Measurements from ENCODE around the gene VASH1.

Gene VASH1

GRCh38 chr14:76781648-76782051, 20.4 kb downstream of the VASH1 start:
- H3K4me2 ChIP-seq (ENCODE audit: insufficient read depth, low read length, poor library complexity, severe bottlenecking) = no peak overlapping the region
- H3K18ac ChIP-seq (ENCODE audit: low read length) = no peak overlapping the region
- H2AK5ac ChIP-seq (ENCODE audit: low read depth, low read length) = no peak overlapping the region
- H3K27me3 ChIP-seq (ENCODE audit: control insufficient read depth in 3 of 3, insufficient read depth in 3 of 3, low read depth in 1 of 3, low read length in 3 of 3) = no peaks in the 10 kb centered on the region
- H3K4ac ChIP-seq (ENCODE audit: low read length) = no peak overlapping the region
- peaks cover 22 to 88% of the 10 kb centered on the region in 2 donors for H3K36me3 ChIP-seq (replicated peaks in 1 of 2; ENCODE audit: control insufficient read depth in 2 of 2, insufficient read depth in 2 of 2, low read length in 2 of 2)
- H4K8ac ChIP-seq (ENCODE audit: low read depth, low read length) = no peak overlapping the region
- H3K79me1 ChIP-seq (ENCODE audit: low read depth, low read length) = no peaks in the 10 kb centered on the region
- H2BK12ac ChIP-seq (ENCODE audit: low read length) = no peak overlapping the region
- no peak overlapping the region for H4K91ac ChIP-seq (ENCODE audit: low read depth, low read length, poor library complexity)
- no peak overlapping the region for H2BK5ac ChIP-seq (ENCODE audit: low read length)
- no peak overlapping the region for H2BK120ac ChIP-seq (ENCODE audit: low read depth, low read length)
- H3K14ac ChIP-seq (ENCODE audit: low read length) = no peak overlapping the region
- no peak overlapping the region for H3K23ac ChIP-seq (ENCODE audit: low read depth, low read length, poor library complexity)
- H3K9me3 ChIP-seq (replicated peaks in 1 of 2; ENCODE audit: control insufficient read depth in 2 of 2, insufficient read depth in 1 of 2, low read depth in 1 of 2, low read length in 2 of 2) = no peaks in the 10 kb centered on the region
- H3K9ac ChIP-seq (ENCODE audit: low read depth, low read length, poor library complexity) = no peak overlapping the region
- no peak overlapping the region for H3K4me3 ChIP-seq (ENCODE audit: low read length in 2 of 2)
- no peak for DNase-seq (ENCODE audit: low spot score)
- no peak overlapping the region for H2BK15ac ChIP-seq (ENCODE audit: low read length)
- H3K27ac ChIP-seq (replicated peaks; ENCODE audit: low read length) = no peak overlapping the region
- peaks cover 0 to 2% of the 10 kb centered on the region in 2 donors for H3K4me1 ChIP-seq (ENCODE audit: control insufficient read depth in 2 of 2, insufficient read depth in 1 of 2, low read depth in 1 of 2, low read length in 2 of 2)
- H2AFZ ChIP-seq (ENCODE audit: low read length) = no peak overlapping the region
- WGBS, 2 donors (ENCODE audit: extremely low coverage in 2 of 2, insufficient read length in 2 of 2, insufficient replicate concordance in 1 of 2) = no CpG with 5 or more reads among the region's 2 CpGs

- Histone ChIP-seq H4K91ac (ENCODE audit: low read depth, low read length, poor library complexity) (no peak overlapping the region), H3K4me3 (ENCODE audit: low read length in 2 of 2) (no peak overlapping the region), H3K27ac (replicated peaks; ENCODE audit: low read length) (no peak overlapping the region), H2BK120ac (ENCODE audit: low read depth, low read length) (no peak overlapping the region), H2AK5ac (ENCODE audit: low read depth, low read length) (no peak overlapping the region), H2BK12ac (ENCODE audit: low read length) (no peak overlapping the region), H3K4ac (ENCODE audit: low read length) (no peak overlapping the region), H3K9ac (ENCODE audit: low read depth, low read length, poor library complexity) (no peak overlapping the region), H3K4me1 (ENCODE audit: control insufficient read depth in 2 of 2, insufficient read depth in 1 of 2, low read depth in 1 of 2, low read length in 2 of 2) (peaks cover 0 to 2% of the 10 kb centered on the region in 2 donors), H3K14ac (ENCODE audit: low read length) (no peak overlapping the region), H3K4me2 (ENCODE audit: insufficient read depth, low read length, poor library complexity, severe bottlenecking) (no peak overlapping the region), H2BK5ac (ENCODE audit: low read length) (no peak overlapping the region), H2AFZ (ENCODE audit: low read length) (no peak overlapping the region), H3K27me3 (ENCODE audit: control insufficient read depth in 3 of 3, insufficient read depth in 3 of 3, low read depth in 1 of 3, low read length in 3 of 3) (no peaks in the 10 kb centered on the region), H3K79me1 (ENCODE audit: low read depth, low read length) (no peaks in the 10 kb centered on the region), H3K9me3 (replicated peaks in 1 of 2; ENCODE audit: control insufficient read depth in 2 of 2, insufficient read depth in 1 of 2, low read depth in 1 of 2, low read length in 2 of 2) (no peaks in the 10 kb centered on the region), H3K36me3 (replicated peaks in 1 of 2; ENCODE audit: control insufficient read depth in 2 of 2, insufficient read depth in 2 of 2, low read length in 2 of 2) (peaks cover 23 to 88% of the 10 kb centered on the region in 2 donors), H3K23ac (ENCODE audit: low read depth, low read length, poor library complexity) (no peak overlapping the region), H2BK15ac (ENCODE audit: low read length) (no peak overlapping the region), H4K8ac (ENCODE audit: low read depth, low read length) (no peak overlapping the region), H3K18ac (ENCODE audit: low read length) (no peak overlapping the region)
- no CpG with 5 or more reads among the region's 10 CpGs for WGBS, 2 donors (ENCODE audit: extremely low coverage in 2 of 2, insufficient read length in 2 of 2, insufficient replicate concordance in 1 of 2)
- no peak for DNase-seq (ENCODE audit: low spot score)
Observed at GRCh38 chr14:76782115-76782884, 21.0 kb downstream of the VASH1 start.

GRCh38 chr14:76782885-76783566, 21.8 kb downstream of the VASH1 start:
- Histone ChIP-seq H3K4me2 (ENCODE audit: insufficient read depth, low read length, poor library complexity, severe bottlenecking) (no peak overlapping the region), H3K9me3 (replicated peaks in 1 of 2; ENCODE audit: control insufficient read depth in 2 of 2, insufficient read depth in 1 of 2, low read depth in 1 of 2, low read length in 2 of 2) (no peaks in the 10 kb centered on the region), H3K9ac (ENCODE audit: low read depth, low read length, poor library complexity) (no peak overlapping the region), H4K91ac (ENCODE audit: low read depth, low read length, poor library complexity) (no peak overlapping the region), H3K18ac (ENCODE audit: low read length) (no peak overlapping the region), H3K27me3 (ENCODE audit: control insufficient read depth in 3 of 3, insufficient read depth in 3 of 3, low read depth in 1 of 3, low read length in 3 of 3) (no peaks in the 10 kb centered on the region), H3K4me1 (ENCODE audit: control insufficient read depth in 2 of 2, insufficient read depth in 1 of 2, low read depth in 1 of 2, low read length in 2 of 2) (peaks cover 0 to 2% of the 10 kb centered on the region in 2 donors), H3K4ac (ENCODE audit: low read length) (no peak overlapping the region), H3K27ac (replicated peaks; ENCODE audit: low read length) (no peak overlapping the region), H3K14ac (ENCODE audit: low read length) (no peak overlapping the region), H2AK5ac (ENCODE audit: low read depth, low read length) (no peak overlapping the region), H3K4me3 (ENCODE audit: low read length in 2 of 2) (no peak overlapping the region), H3K23ac (ENCODE audit: low read depth, low read length, poor library complexity) (no peak overlapping the region), H3K36me3 (replicated peaks in 1 of 2; ENCODE audit: control insufficient read depth in 2 of 2, insufficient read depth in 2 of 2, low read length in 2 of 2) (peaks cover 26 to 88% of the 10 kb centered on the region in 2 donors), H4K8ac (ENCODE audit: low read depth, low read length) (no peak overlapping the region), H2BK15ac (ENCODE audit: low read length) (no peak overlapping the region), H2BK120ac (ENCODE audit: low read depth, low read length) (no peak overlapping the region), H2BK5ac (ENCODE audit: low read length) (no peak overlapping the region), H3K79me1 (ENCODE audit: low read depth, low read length) (no peaks in the 10 kb centered on the region), H2AFZ (ENCODE audit: low read length) (no peak overlapping the region), H2BK12ac (ENCODE audit: low read length) (no peak overlapping the region)
- WGBS, 2 donors (ENCODE audit: extremely low coverage in 2 of 2, insufficient read length in 2 of 2, insufficient replicate concordance in 1 of 2) = no CpG with 5 or more reads among the region's 9 CpGs
- no peak for DNase-seq (ENCODE audit: low spot score)

- no peak overlapping the region for H2BK12ac ChIP-seq (ENCODE audit: low read length)
- H3K27ac ChIP-seq (replicated peaks; ENCODE audit: low read length) = no peak overlapping the region
- H3K36me3 ChIP-seq (replicated peaks in 1 of 2; ENCODE audit: control insufficient read depth in 2 of 2, insufficient read depth in 2 of 2, low read length in 2 of 2) = peaks cover 35 to 88% of the 10 kb centered on the region in 2 donors
- no peaks in the 10 kb centered on the region for H3K79me1 ChIP-seq (ENCODE audit: low read depth, low read length)
- no peak overlapping the region for H2BK15ac ChIP-seq (ENCODE audit: low read length)
- no peak overlapping the region for H2BK120ac ChIP-seq (ENCODE audit: low read depth, low read length)
- no peak overlapping the region for H3K4ac ChIP-seq (ENCODE audit: low read length)
- no peak overlapping the region for H2AFZ ChIP-seq (ENCODE audit: low read length)
- H2BK5ac ChIP-seq (ENCODE audit: low read length) = no peak overlapping the region
- peaks cover 0 to 2% of the 10 kb centered on the region in 2 donors for H3K4me1 ChIP-seq (ENCODE audit: control insufficient read depth in 2 of 2, insufficient read depth in 1 of 2, low read depth in 1 of 2, low read length in 2 of 2)
- WGBS, 2 donors (ENCODE audit: extremely low coverage in 2 of 2, insufficient read length in 2 of 2, insufficient replicate concordance in 1 of 2) = no CpG with 5 or more reads among the region's 6 CpGs
- DNase-seq (ENCODE audit: low spot score) = no peak
- no peak overlapping the region for H3K9ac ChIP-seq (ENCODE audit: low read depth, low read length, poor library complexity)
- no peak overlapping the region for H4K91ac ChIP-seq (ENCODE audit: low read depth, low read length, poor library complexity)
- no peak overlapping the region for H4K8ac ChIP-seq (ENCODE audit: low read depth, low read length)
- no peak overlapping the region for H3K14ac ChIP-seq (ENCODE audit: low read length)
- peak overlapping the region; percentile 40 for H2AK5ac ChIP-seq (ENCODE audit: low read depth, low read length)
- H3K27me3 ChIP-seq (ENCODE audit: control insufficient read depth in 3 of 3, insufficient read depth in 3 of 3, low read depth in 1 of 3, low read length in 3 of 3) = no peaks in the 10 kb centered on the region
- H3K9me3 ChIP-seq (replicated peaks in 1 of 2; ENCODE audit: control insufficient read depth in 2 of 2, insufficient read depth in 1 of 2, low read depth in 1 of 2, low read length in 2 of 2) = no peaks in the 10 kb centered on the region
- H3K23ac ChIP-seq (ENCODE audit: low read depth, low read length, poor library complexity) = no peak overlapping the region
- no peak overlapping the region for H3K4me2 ChIP-seq (ENCODE audit: insufficient read depth, low read length, poor library complexity, severe bottlenecking)
- peak overlapping the region; percentile 34 for H3K18ac ChIP-seq (ENCODE audit: low read length)
- no peak overlapping the region for H3K4me3 ChIP-seq (ENCODE audit: low read length in 2 of 2)
Observed at GRCh38 chr14:76784266-76784874, 23.1 kb downstream of the VASH1 start.
